LNCAP (cell line): ENCODE results near the gene UBFD1.
A peak's percentile ranks its signal among the peaks of the same experiment; 100 is the strongest.

Source experiments
- CTCF ChIP-seq: fragments of 450-650 bp; IDR thresholded peaks from 2 replicates; pipeline ENCODE4 v1.5.1; 2017; ENCODE audit warnings: mild to moderate bottlenecking

The UBFD1 gene

GRCh38 chr16:23556881-23557778 is at the start of gene UBFD1, which contains the start of gene EARS2:
TSS of gene UBFD1 (plus strand) at chr16:23557727. CDS start at chr16:23557743, 16 bp downstream.
TSS of gene EARS2 (minus strand) at chr16:23557350. CDS start at chr16:23557343, 7 bp downstream.
- peak; percentile 94 for TF ChIP-seq CTCF

- no peak for TF ChIP-seq CTCF
These were observed 48.7 kb upstream of the UBFD1 start for GRCh38 chr16:23508589-23509440.

GRCh38 chr16:23509441-23509754 is 48.1 kb upstream of the UBFD1 start:
- TF ChIP-seq CTCF = no peak

GRCh38 chr16:23509782-23510163 is 47.8 kb upstream of the UBFD1 start:
- no peak for TF ChIP-seq CTCF

- no peak for TF ChIP-seq CTCF
These were observed 47.2 kb upstream of the UBFD1 start, which contains the start of gene GGA2 for GRCh38 chr16:23510164-23510914. TSS of gene GGA2 (minus strand) at chr16:23510494. CDS start at chr16:23510411, 83 bp downstream.

GRCh38 chr16:23511731-23512130 is 45.8 kb upstream of the UBFD1 start:
- TF ChIP-seq CTCF = no peak

- TF ChIP-seq CTCF = no peak
These were observed 45.3 kb upstream of the UBFD1 start for GRCh38 chr16:23512168-23512695.
